GM15510 (cell line): ENCODE measurements around the gene HK1.

Source experiments
- POLR2A ChIP-seq: IDR thresholded peaks from 3 replicates; pipeline ENCODE4 v1.6.1; 2011; ENCODE audit warnings: borderline replicate concordance; ENCODE audit not compliant: insufficient read length; ENCODE audit errors: extremely low read depth

Gene HK1

DNA sequence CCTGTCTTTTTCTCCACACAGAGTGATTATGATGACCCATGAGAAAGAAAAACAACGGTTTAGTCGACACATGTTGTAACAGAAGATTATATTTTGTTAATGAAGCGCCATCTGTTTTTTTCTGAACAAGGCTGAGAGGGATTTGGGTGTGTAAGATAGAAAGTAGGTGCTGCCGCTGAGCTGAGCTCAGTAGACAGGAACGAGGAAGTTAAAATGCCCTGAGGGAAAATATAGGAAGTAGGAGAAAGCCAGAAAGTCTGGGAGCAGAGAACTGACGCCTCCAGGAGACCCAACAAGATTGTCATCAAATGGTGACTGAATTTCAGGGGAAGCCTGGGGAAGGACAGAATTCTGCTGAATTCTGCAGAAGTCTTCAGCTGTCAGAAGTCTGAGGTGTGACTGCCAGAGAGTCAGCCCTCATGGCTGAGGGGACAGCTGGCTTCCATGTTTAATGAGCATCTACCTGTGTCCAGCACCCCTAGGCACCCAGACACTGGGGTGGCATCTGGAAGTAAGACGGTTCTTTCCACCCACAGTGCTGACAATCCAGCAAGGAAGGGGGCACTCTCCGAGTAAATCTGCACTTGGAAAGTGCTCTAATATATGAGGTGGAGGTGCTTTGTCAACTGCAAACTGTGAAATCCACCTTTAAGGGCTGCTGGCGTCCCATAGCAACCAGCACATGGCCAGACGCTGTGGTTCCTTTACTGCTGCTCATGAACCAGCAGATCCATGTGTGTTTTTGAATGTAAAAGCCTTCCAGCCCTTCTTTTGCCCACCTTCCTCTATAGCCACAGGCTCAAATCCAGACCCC, 160.4 kb downstream of the HK1 start:
- no peak for TF ChIP-seq POLR2A

DNA sequence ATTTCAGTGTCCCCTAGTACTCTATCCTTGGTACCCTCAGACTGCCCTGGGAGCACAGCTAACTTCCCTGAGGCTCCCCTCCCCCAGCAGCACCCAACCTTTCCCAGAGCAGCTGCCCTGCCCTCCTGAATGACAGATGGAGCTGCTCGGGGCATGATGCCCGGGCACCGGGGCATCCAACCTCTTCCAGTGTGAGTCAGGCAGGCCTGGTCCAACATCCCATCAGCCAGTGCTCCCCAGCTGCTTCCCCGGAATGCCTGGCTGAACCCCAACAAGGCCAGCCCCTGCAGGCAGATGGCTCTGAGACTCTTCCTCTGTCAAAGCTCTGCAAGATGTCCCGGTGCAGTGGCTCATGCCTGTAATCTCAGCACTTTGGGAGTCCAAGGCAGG, 161.0 kb downstream of the HK1 start:
- TF ChIP-seq POLR2A = no peak

DNA sequence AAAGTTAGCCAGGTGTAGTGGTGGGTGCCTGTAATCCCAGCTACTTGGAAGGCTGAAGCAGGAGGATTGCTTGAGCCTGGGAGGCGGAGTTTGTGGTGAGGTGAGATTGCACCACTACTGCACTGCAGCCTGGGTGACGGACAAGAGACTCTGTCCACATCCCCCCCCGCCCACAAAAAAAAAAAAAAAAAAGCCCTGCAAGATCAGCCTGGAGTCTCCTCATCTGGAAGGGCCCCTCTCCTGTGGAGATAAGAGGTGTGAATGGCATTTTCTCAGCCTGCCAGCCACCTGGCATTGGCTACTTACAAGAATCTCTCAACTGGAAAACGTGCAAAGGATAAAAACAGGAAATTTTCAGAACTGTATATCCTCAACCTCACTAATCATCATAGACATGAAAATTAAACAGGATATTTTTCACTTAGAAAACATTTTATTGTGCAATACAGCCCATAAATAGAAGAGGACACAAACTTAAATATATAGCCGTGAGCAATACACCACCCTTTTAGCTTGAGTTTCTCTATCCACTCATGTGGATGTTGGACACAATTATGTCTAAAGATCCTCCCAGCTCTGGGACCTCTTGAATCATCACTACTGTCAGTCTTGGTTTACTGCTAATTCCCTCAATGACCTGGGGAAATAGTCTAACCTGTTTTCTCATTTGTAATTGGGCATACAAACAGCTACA, 161.7 kb downstream of the HK1 start:
- no peak for TF ChIP-seq POLR2A

- TF ChIP-seq POLR2A = no peak
Observed at GRCh38 chr10:69443354-69443753, 165.1 kb downstream of the HK1 start.

GRCh38 chr10:69445041-69445440, 166.7 kb downstream of the HK1 start:
- TF ChIP-seq POLR2A = no peak

DNA sequence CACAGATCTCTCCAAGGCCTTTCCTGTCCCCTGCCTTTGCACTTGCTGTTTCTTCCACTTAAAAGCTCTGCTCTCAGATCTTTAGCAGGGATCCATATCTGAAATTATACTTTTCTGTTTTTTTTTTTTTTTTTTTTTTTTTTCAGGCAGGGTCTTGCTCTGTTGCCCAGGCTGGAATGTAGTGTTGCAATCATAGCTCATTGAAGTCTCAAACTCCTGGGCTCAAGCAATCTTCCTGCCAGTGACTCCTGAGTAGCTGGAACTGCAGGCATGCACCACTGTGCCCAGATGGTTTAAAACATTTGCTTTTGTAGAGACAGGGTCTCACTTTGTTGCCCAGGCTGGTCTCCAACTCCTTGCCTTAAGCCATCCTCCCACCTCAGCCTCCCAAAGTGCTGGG, 167.9 kb downstream of the HK1 start:
- no peak for TF ChIP-seq POLR2A

DNA sequence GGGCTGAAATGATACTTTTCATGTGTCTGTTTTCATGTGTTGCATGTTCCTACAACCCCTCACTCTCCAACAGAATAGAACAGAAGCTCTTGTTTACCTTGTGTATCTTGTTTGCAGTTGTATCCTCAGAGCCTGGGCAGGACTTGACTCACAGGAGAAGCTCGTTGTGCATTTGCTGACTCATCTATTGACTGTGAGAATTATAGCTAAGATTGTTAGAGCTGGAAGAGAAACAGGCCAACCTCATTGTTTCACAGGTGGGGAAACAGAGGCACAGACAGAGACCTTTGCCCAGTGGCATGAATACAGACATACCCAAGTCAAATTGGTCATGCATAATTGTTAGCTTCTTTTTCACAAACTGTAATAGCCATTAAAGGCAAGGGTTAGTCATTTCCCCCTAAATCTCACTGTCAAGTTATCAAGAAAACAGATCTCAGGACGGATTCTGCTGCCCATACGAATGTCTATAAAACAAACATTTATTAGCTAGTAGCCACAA, 168.4 kb downstream of the HK1 start:
- no peak for TF ChIP-seq POLR2A

DNA sequence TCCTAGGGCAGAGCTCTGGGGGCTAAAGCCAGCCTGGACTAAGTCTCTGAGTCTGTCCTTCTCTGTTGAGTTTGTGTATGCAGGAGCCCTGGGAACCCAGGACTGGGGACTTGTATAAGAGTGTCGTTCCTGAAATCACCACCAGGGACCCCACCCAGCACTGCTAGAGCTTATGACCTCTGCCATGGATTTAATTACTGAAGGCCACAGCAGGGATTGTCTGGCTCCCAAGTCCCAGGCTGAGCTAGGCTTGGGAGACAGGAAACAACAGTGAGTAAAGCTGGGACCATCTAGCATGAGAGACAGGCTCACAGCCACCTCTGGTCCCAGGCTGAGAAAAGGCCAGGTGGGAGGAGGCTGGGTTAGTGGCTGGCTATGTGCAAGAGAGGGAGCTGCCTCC, 171.5 kb downstream of the HK1 start:
- no peak for TF ChIP-seq POLR2A

- no peak for TF ChIP-seq POLR2A
Observed at GRCh38 chr10:69451209-69451783, 173.0 kb downstream of the HK1 start, which contains the start of gene TSPAN15. Gene TSPAN15 (plus strand): TSS chr10:69451465. CDS start chr10:69451595, 130 bp downstream.
